Retinal pigment epithelial cell (primary cell): ENCODE data around the gene MC2R.
"Not testable (repeated sequence)": the region's sequence is repeated elsewhere in the genome, so short reads cannot be mapped to it uniquely, and the experiment has no call there.

Experiments
- DNase-seq: peaks from one replicate; pipeline ENCODE4 v3.0.0-alpha.2; 2010; ENCODE audit warnings: low read depth
- H3K4me3 ChIP-seq: 2 replicates; pipeline ENCODE4 v1.5.1; 2011; ENCODE audit warnings: mild to moderate bottlenecking, low read length, control low read depth, moderate library complexity
- CTCF ChIP-seq: conservative IDR thresholded peaks from 2 replicates; pipeline ENCODE4 v1.5.1; 2011; ENCODE audit warnings: low read depth, low read length, control low read depth, inconsistent platforms

Gene MC2R

GRCh38 chr18:13872373-13872772 lies 43.0 kb downstream of the MC2R start:
- no peak for DNase-seq
- no peak overlapping the region for H3K4me3 ChIP-seq
- TF ChIP-seq CTCF = no peak

- no peak for DNase-seq
- TF ChIP-seq CTCF = no peak
- no peak overlapping the region for H3K4me3 ChIP-seq
Measured at GRCh38 chr18:13871701-13872100, 43.6 kb downstream of the MC2R start.

GRCh38 chr18:13868501-13869271 lies 46.6 kb downstream of the MC2R start:
- DNase-seq = no peak
- TF ChIP-seq CTCF = no peak
- no peak overlapping the region for H3K4me3 ChIP-seq

GRCh38 chr18:13862898-13863297 lies 52.4 kb downstream of the MC2R start:
- not testable (repeated sequence) for DNase-seq, H3K4me3 ChIP-seq

- TF ChIP-seq CTCF = no peak
- no peak overlapping the region for H3K4me3 ChIP-seq
- no peak for DNase-seq
Measured at GRCh38 chr18:13849791-13850190, 65.5 kb downstream of the MC2R start.

GRCh38 chr18:13836559-13836958 lies 78.8 kb downstream of the MC2R start:
- TF ChIP-seq CTCF = no peak
- DNase-seq = no peak
- H3K4me3 ChIP-seq = no peak overlapping the region

- TF ChIP-seq CTCF = no peak
- H3K4me3 ChIP-seq = no peak overlapping the region
- no peak for DNase-seq
Measured at GRCh38 chr18:13835202-13835601, 80.1 kb downstream of the MC2R start.

- no peak for TF ChIP-seq CTCF
- peak; percentile 45 for DNase-seq
- H3K4me3 ChIP-seq = no peak overlapping the region
Measured at GRCh38 chr18:13834496-13835015, 80.8 kb downstream of the MC2R start.
